Suprapubic skin (tissue), 4 donors: ENCODE measurements around the gene DNAI7.

Experiments used
- EP300 ChIP-seq: sonication (generic); formaldehyde crosslinking; IDR thresholded peaks from one replicate; pipeline ENCODE4 v1.6.1; 2017; ENCODE audit warnings: antibody characterized with exemption
- POLR2AphosphoS5 ChIP-seq, 3 donors: sonication (generic); formaldehyde crosslinking; IDR thresholded peaks; one replicate each; pipeline ENCODE4 v1.6.1; 2017; ENCODE audit warnings: antibody characterized with exemption in 3 of 3

GRCh38 chr12:25187781-25188180, 7.2 kb downstream of the DNAI7 start:
- no peak for TF ChIP-seq EP300
- no peak for TF ChIP-seq POLR2AphosphoS5 (IDR thresholded peaks at IDR 0.05)
